Spleen (tissue), 11 donors: ENCODE results near the gene PELI2. TPM values are rescaled to one million over a fixed set of nuclear protein-coding genes. Genes with fewer than 3 reads are reported as not detected.

Experiments used
- DNase-seq: peaks from one replicate; pipeline ENCODE4 v3.0.0-alpha.2; 2020
- H3K27ac ChIP-seq, 8 donors: fragments of 200-600 bp; sonication (generic) in 7 of 8; 1 replicate in 4 of 8; 2 replicates in 4 of 8; pipeline versions ENCODE4 v1.5.0 to v1.8.0; 2016 to 2021; ENCODE audit warnings: inconsistent platforms in 4 of 8, mild to moderate bottlenecking in 4 of 8, moderate library complexity in 1 of 8
- H3K27me3 ChIP-seq, 7 donors: fragments of 200-600 bp; sonication (generic) in 6 of 7; replicated peaks in 1 of 7; 1 replicate in 4 of 7; 2 replicates in 3 of 7; pipeline versions ENCODE4 v1.5.0 to v1.8.0; 2016 to 2021; ENCODE audit warnings: inconsistent platforms in 3 of 7, mild to moderate bottlenecking in 1 of 7
- H3K36me3 ChIP-seq, 6 donors: fragments of 200-600 bp; sonication (generic) in 5 of 6; 1 replicate in 4 of 6; 2 replicates in 2 of 6; pipeline versions ENCODE4 v1.5.0 to v1.8.0; 2016 to 2021; ENCODE audit warnings: inconsistent platforms in 2 of 6
- H3K4me1 ChIP-seq, 6 donors: fragments of 200-600 bp; sonication (generic) in 5 of 6; 1 replicate in 3 of 6; 2 replicates in 3 of 6; pipeline versions ENCODE4 v1.5.0 to v1.8.0; 2016 to 2021; ENCODE audit warnings: inconsistent platforms in 3 of 6
- H3K4me3 ChIP-seq, 8 donors: fragments of 200-600 bp; sonication (generic) in 7 of 8; 1 replicate in 4 of 8; 2 replicates in 4 of 8; pipeline versions ENCODE4 v1.5.0 to v1.8.0; 2016 to 2021; ENCODE audit warnings: inconsistent platforms in 4 of 8, mild to moderate bottlenecking in 4 of 8, moderate library complexity in 2 of 8
- H3K9me3 ChIP-seq, 8 donors: fragments of 200-600 bp; sonication (generic) in 7 of 8; 1 replicate in 4 of 8; 2 replicates in 4 of 8; pipeline versions ENCODE4 v1.5.0 to v1.8.0; 2016 to 2021; ENCODE audit warnings: inconsistent platforms in 4 of 8
- POLR2A ChIP-seq, 3 donors: fragments of 450-650 bp; IDR thresholded peaks; one replicate each; pipeline ENCODE4 v1.5.1; 2017; ENCODE audit warnings: antibody characterized with exemption in 3 of 3, mild to moderate bottlenecking in 1 of 3
- POLR2AphosphoS5 ChIP-seq, 3 donors: sonication (generic); formaldehyde crosslinking; IDR thresholded peaks; one replicate each; pipeline ENCODE4 v1.5.1; 2017; ENCODE audit warnings: antibody characterized with exemption in 3 of 3
- WGBS, 5 donors: extraction: QIAGEN DNeasy Blood & Tissue Kit in 3 of 5; methylation state at CpG; one replicate each; pipeline versions ENCODE4 v1.1.5 to v1.1.7; 2013 to 2018; 5-methylcytosine and 5-hydroxymethylcytosine counted together
- intact Hi-C: fragments of 100-400 bp; cut with DNase I; formaldehyde crosslinking; loops from one replicate; pipeline ENCODE4 v1.15.0; 2023; ENCODE audit warnings: low total_unique reads
- polyA plus RNA-seq, 3 donors: library from polyadenylated mRNA; stranded (reverse); fragments of 200-250 nt; gene quantifications; one replicate each; pipeline ENCODE4 v1.2.1, GENCODE V29; 2013
- total RNA-seq, 7 donors: library from RNA; depleted of rRNA in 3 of 7; stranded (reverse); fragments of >200 nt in 3 of 7; fragmentation: NEBNext Ultra II Directional in 4 of 7; extraction: Animal tissue kit (Norgen Biotek cat#: 25700) in 4 of 7; gene quantifications; one replicate each; pipeline versions ENCODE4 v1.1.0 to v1.2.1, GENCODE V29; 2016 to 2021
- TF ChIP-seq, protein P1 (sequence below), 11 experiments: fragments of 200-600 bp in 7 of 11; fragments of 450-650 bp in 4 of 11; sonication (generic) in 4 of 11; IDR thresholded peaks in 8 of 11; conservative IDR thresholded peaks in 3 of 11; 1 replicate in 7 of 11; 2 replicates in 4 of 11; pipeline versions ENCODE4 v1.4.0 to v1.8.0; 2016 to 2021; ENCODE audit warnings: antibody characterized with exemption in 11 of 11, inconsistent platforms in 4 of 11, mild to moderate bottlenecking in 1 of 11
- donor health status: healthy with polysubstance abuse.
- donor health status: DM: no; HTN: no; CAD: no; lungs with moderate emphysema.
- donor health status: DM: no; HTN: no; CAD: no.
- donor health status: Bipolar disorder and iron deficiency.
- donor health status: healthy.
- donor health status: DM: no; HTN: no; CAD: no.
- donor health status: DM: yes; HTN: yes; CAD: no.

The PELI2 gene
- total and polyA plus RNA-seq, 10 donors: 2.1 to 25.3 (median 18.0) TPM

DNA sequence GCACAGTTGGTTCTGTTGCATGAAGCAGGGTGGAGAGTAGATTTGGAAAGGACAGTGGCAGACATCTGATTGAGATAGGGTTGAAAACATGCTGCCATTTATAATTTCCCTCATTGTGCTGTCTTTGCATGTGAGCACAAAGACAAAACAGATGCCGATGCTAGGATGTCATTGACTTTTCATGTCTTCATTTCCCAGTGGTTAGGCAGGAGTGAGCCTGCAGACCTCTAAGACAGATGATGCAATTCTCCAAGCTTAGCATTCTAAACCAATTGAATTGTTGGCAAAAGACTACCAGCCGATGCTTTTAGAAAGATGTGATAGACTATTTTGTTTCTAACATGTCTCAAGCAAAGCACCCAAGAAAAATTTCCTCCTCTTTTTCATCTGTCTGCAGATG is 37.1 kb upstream of the PELI2 start:
- Histone ChIP-seq H3K4me3 (no peak overlapping the region), H3K36me3 (no peaks in the 10 kb centered on the region), H3K27ac (no peak overlapping the region), H3K9me3 (no peaks in the 10 kb centered on the region), H3K27me3 (no peaks in the 10 kb centered on the region), H3K4me1 (no peaks in the 10 kb centered on the region)
- no peak for DNase-seq
- no peak for TF ChIP-seq POLR2AphosphoS5 (IDR thresholded peaks at IDR 0.05)
- no peak for TF ChIP-seq POLR2A (IDR thresholded peaks at IDR 0.05)
- TF ChIP-seq, protein P1, sequence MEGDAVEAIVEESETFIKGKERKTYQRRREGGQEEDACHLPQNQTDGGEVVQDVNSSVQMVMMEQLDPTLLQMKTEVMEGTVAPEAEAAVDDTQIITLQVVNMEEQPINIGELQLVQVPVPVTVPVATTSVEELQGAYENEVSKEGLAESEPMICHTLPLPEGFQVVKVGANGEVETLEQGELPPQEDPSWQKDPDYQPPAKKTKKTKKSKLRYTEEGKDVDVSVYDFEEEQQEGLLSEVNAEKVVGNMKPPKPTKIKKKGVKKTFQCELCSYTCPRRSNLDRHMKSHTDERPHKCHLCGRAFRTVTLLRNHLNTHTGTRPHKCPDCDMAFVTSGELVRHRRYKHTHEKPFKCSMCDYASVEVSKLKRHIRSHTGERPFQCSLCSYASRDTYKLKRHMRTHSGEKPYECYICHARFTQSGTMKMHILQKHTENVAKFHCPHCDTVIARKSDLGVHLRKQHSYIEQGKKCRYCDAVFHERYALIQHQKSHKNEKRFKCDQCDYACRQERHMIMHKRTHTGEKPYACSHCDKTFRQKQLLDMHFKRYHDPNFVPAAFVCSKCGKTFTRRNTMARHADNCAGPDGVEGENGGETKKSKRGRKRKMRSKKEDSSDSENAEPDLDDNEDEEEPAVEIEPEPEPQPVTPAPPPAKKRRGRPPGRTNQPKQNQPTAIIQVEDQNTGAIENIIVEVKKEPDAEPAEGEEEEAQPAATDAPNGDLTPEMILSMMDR (IDR thresholded peaks at IDR 0.05 in 8 of 11, conservative IDR thresholded peaks at IDR 0.05 in 3 of 11): no peak
- 83 to 88% (median 86%) methylated on average over 2 of the region's 2 CpGs for WGBS, 5 donors
- intact Hi-C loops: no loop called here

GRCh38 chr14:56082880-56083279 is 35.3 kb upstream of the PELI2 start:
- H3K27ac ChIP-seq: no peak overlapping the region
- H3K4me1 ChIP-seq: no peaks in the 10 kb centered on the region
- intact Hi-C loops: no loop called here
- no peaks in the 10 kb centered on the region for H3K9me3 ChIP-seq
- TF ChIP-seq, protein P1 (IDR thresholded peaks at IDR 0.05 in 8 of 11, conservative IDR thresholded peaks at IDR 0.05 in 3 of 11): no peak
- no peak for TF ChIP-seq POLR2A (IDR thresholded peaks at IDR 0.05)
- TF ChIP-seq POLR2AphosphoS5 (IDR thresholded peaks at IDR 0.05): no peak
- 61 to 70% (median 68%) methylated on average over 2 of the region's 2 CpGs for WGBS, 5 donors
- no peak for DNase-seq
- no peak overlapping the region for H3K4me3 ChIP-seq
- no peaks in the 10 kb centered on the region for H3K36me3 ChIP-seq
- peaks cover 0 to under 1% (median 0%) of the 10 kb centered on the region in 7 donors for H3K27me3 ChIP-seq

- peaks cover 0 to 3% (median 0%) of the 10 kb centered on the region in 7 donors for H3K27me3 ChIP-seq
- intact Hi-C loops: no loop called here
- no peak for DNase-seq
- no peaks in the 10 kb centered on the region for H3K36me3 ChIP-seq
- no peak overlapping the region for H3K4me3 ChIP-seq
- H3K27ac ChIP-seq: no peak overlapping the region
- H3K4me1 ChIP-seq: no peaks in the 10 kb centered on the region
- no peaks in the 10 kb centered on the region for H3K9me3 ChIP-seq
- TF ChIP-seq POLR2AphosphoS5 (IDR thresholded peaks at IDR 0.05): no peak
- WGBS, 5 donors: 77 to 87% (median 79%) methylated on average over 4 of the region's 4 CpGs
These were observed 32.7 kb upstream of the PELI2 start for GRCh38 chr14:56085471-56085870.

GRCh38 chr14:56087671-56088471 is 30.3 kb upstream of the PELI2 start:
- Histone ChIP-seq H3K27ac (no peak overlapping the region), H3K9me3 (no peaks in the 10 kb centered on the region), H3K27me3 (peaks cover 0 to 3% (median 0%) of the 10 kb centered on the region in 7 donors), H3K4me1 (no peaks in the 10 kb centered on the region), H3K4me3 (no peak overlapping the region), H3K36me3 (no peaks in the 10 kb centered on the region)
- 68 to 73% (median 69%) methylated on average over 11 of the region's 11 CpGs for WGBS, 5 donors
- intact Hi-C loops: no loop called here
- TF ChIP-seq POLR2A (IDR thresholded peaks at IDR 0.05) (no peak), POLR2AphosphoS5 (IDR thresholded peaks at IDR 0.05) (no peak)
- TF ChIP-seq, protein P1 (IDR thresholded peaks at IDR 0.05 in 8 of 11, conservative IDR thresholded peaks at IDR 0.05 in 3 of 11): no peak
- DNase-seq: no peak
